GM19239 (cell line): Measurements from ENCODE around the gene SP6.

Experiments
- DNase-seq: peaks from one replicate; pipeline ENCODE4 v3.0.0; 2011; ENCODE audit warnings: low spot score; ENCODE audit not compliant: insufficient read length
- FAIRE-seq: peaks from 2 replicates; lab custom pipeline; 2011; peaks lifted over from hg19 to GRCh38; lab: Jason Lieb, UNC

The SP6 gene

GRCh38 chr17:47857551-47858455 lies 6.8 kb upstream of the SP6 start:
- FAIRE-seq (no peak), DNase-seq (no peak)

GRCh38 chr17:47856830-47857229 lies 5.9 kb upstream of the SP6 start:
- FAIRE-seq (no peak), DNase-seq (no peak)

GRCh38 chr17:47855737-47856136 lies 4.8 kb upstream of the SP6 start:
- DNase-seq (no peak), FAIRE-seq (no peak)

GRCh38 chr17:47853616-47854015 lies 2.7 kb upstream of the SP6 start:
- DNase-seq = no peak
- no peak for FAIRE-seq

GRCh38 chr17:47852113-47852949 lies 1.4 kb upstream of the SP6 start:
- no peak for FAIRE-seq
- no peak for DNase-seq

- no peak for DNase-seq
Measured at GRCh38 chr17:47851764-47852112, 775 bp upstream of the SP6 start.

GRCh38 chr17:47850373-47850691 lies 631 bp downstream of the SP6 start:
- DNase-seq (no peak), FAIRE-seq (no peak)

More at GRCh38 chr17:47851764-47852112, 775 bp upstream of the SP6 start:
- FAIRE-seq = no peak

GRCh38 chr17:47848198-47848513 lies 2.8 kb downstream of the SP6 start:
- no peak for FAIRE-seq
- no peak for DNase-seq

GRCh38 chr17:47847341-47848197 lies 3.4 kb downstream of the SP6 start:
- DNase-seq (no peak), FAIRE-seq (no peak)

- DNase-seq = no peak
- FAIRE-seq = no peak
Measured at GRCh38 chr17:47846716-47847340, 4.1 kb downstream of the SP6 start.

GRCh38 chr17:47845716-47846075 lies 5.3 kb downstream of the SP6 start:
- DNase-seq (no peak), FAIRE-seq (no peak)

GRCh38 chr17:47844814-47845715 lies 5.9 kb downstream of the SP6 start:
- FAIRE-seq (no peak), DNase-seq (no peak)

- no peak for FAIRE-seq
- no peak for DNase-seq
Measured at GRCh38 chr17:47844227-47844626, 6.7 kb downstream of the SP6 start.

GRCh38 chr17:47843391-47843730 lies 7.6 kb downstream of the SP6 start:
- DNase-seq = no peak
- no peak for FAIRE-seq

- FAIRE-seq = peak; percentile 79
Measured at GRCh38 chr17:47841488-47842291, 9.3 kb downstream of the SP6 start.

GRCh38 chr17:47840742-47841487 lies 10.0 kb downstream of the SP6 start, which contains the start of gene SCRN2:
Gene SCRN2, minus strand, starts transcription at chr17:47841273. Its CDS starts 430 bp downstream, at chr17:47840843.
- FAIRE-seq (peak; percentile 98), DNase-seq (peak; percentile 94)

More at GRCh38 chr17:47841488-47842291, 9.3 kb downstream of the SP6 start:
- DNase-seq = no peak

- FAIRE-seq (no peak), DNase-seq (no peak)
Measured at GRCh38 chr17:47840001-47840741, 10.8 kb downstream of the SP6 start.
